LNCAP (cell line): Measurements from ENCODE around the gene TRIM71.

Source experiments
- CTCF ChIP-seq: fragments of 450-650 bp; IDR thresholded peaks from 2 replicates; pipeline ENCODE4 v1.5.1; 2017; ENCODE audit warnings: mild to moderate bottlenecking

Gene TRIM71

DNA sequence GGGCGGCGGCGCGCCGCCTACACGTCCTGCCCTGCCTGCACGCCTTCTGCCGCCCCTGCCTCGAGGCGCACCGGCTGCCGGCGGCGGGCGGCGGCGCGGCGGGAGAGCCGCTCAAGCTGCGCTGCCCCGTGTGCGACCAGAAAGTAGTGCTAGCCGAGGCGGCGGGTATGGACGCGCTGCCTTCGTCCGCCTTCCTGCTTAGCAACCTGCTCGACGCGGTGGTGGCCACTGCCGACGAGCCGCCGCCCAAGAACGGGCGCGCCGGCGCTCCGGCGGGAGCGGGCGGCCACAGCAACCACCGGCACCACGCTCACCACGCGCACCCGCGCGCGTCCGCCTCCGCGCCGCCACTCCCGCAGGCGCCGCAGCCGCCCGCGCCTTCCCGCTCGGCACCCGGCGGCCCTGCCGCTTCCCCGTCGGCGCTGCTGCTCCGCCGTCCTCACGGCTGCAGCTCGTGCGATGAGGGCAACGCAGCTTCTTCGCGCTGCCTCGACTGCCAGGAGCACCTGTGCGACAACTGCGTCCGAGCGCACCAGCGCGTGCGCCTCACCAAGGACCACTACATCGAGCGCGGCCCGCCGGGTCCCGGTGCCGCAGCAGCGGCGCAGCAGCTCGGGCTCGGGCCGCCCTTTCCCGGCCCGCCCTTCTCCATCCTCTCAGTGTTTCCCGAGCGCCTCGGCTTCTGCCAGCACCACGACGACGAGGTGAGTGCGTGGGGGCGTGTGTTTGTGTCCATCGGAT, 602 bp downstream of the TRIM71 start:
- TF ChIP-seq CTCF = no peak

DNA sequence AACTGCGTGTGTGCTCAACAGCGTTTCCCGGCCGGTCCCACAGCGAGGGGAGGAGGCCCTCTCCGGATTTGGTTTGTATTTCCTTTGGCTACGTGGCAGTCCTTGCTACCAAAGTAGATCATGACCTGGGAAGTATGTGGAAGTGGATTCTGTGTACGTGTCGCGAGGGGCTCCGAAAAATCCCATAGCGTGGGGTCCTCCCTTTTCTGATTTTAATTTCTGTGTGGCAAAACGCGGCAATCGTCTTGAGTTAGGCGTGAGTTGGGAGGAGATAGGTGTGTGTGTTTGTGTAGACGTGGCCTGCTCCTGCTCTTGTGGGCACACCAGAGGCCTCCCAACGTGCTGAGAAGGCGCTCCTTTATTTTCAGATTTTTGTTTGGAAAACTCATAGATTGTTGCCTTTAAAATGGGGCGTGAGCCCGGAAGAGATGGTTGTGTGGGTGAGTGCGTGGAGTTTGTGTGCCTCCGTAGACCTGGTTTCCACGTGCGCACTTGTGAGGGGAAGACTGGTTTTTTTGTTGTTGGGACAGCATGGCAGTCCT, 1.2 kb downstream of the TRIM71 start:
- no peak for TF ChIP-seq CTCF

- no peak for TF ChIP-seq CTCF
Measured at GRCh38 chr3:32819551-32820348, 2.0 kb downstream of the TRIM71 start.

GRCh38 chr3:32820430-32820829, 2.6 kb downstream of the TRIM71 start:
- TF ChIP-seq CTCF = no peak

GRCh38 chr3:32820971-32821685, 3.3 kb downstream of the TRIM71 start:
- no peak for TF ChIP-seq CTCF

GRCh38 chr3:32821686-32822296, 4.0 kb downstream of the TRIM71 start:
- no peak for TF ChIP-seq CTCF
